ENCODE data around the gene PICK1. TPM values are rescaled to one million over a fixed set of nuclear protein-coding genes. Genes with fewer than 3 reads are reported as not detected.

Gene PICK1
- total and polyA plus RNA-seq, 2 of the 13 experiments (the other 11 are each of a cell fraction or from before 2014, with no cell fraction given) = 19.3 to 25.3 TPM

DNA sequence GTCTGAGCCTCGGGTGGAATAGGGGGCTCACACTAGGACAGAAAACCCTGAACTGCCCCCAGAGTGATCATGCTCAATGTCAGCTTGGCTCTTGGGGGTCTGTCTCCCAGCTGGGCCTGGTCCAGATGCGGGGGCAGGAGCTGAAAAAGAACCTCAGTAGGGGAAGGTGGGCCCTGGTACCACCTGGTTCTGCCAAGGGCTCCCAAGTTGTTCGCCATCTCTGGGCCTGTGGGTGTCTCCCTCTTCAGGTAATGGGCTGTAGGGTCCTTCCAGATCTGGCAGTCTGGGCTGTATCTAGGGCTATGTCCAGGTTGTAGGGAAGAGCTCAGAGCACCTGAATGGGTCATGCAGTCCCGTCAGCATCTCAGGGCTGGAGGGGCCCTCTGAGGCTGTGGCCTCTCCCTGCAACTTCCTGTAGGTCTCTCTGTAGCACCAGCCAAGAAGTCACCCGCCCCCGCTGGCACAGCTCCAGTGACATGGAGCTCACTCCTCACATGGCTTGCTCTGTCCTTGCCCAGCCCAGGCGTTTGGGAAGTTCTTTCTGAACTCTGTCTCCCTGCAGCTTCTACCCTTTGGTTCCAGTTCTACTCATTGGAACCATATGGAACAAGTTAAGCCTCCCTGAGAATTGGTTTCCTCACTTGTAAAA, 39.8 kb upstream of the PICK1 start:
- peak overlapping the region; percentile 30 for H2AFZ ChIP-seq (ENCODE audit: low read length)
- H3K9me3 ChIP-seq (ENCODE audit: low read length) = no peaks in the 10 kb centered on the region; the same call in 1 of the 2 replicates
- no peak for FAIRE-seq
- peak overlapping the region; percentile 66 for H3K4me2 ChIP-seq (ENCODE audit: low read depth, low read length)
- H4K20me1 ChIP-seq (ENCODE audit: insufficient read depth, low read length) = no peaks in the 10 kb centered on the region
- no peaks in the 10 kb centered on the region for H3K36me3 ChIP-seq (replicated peaks in 1 of 2; ENCODE audit: control insufficient read depth in 1 of 2, insufficient read depth in 2 of 2, low read length in 2 of 2)
- ChIA-PET CTCF (ENCODE audit: low intra/inter-chr PET ratio, low total read pairs) (no interaction called here), POLR2A (interaction anchor here (1.0 kb wide), 1 partner anchor 201 kb away, joined by 3 read pairs; no protein-coding TSS in a partner anchor)
- in situ Hi-C loops (cut with HindIII; ENCODE audit: extremely low pct_ligation_motif_present, low pct_unique_long_range_greater_than_20kb) (no loop called here), intact Hi-C loops (cut with micrococcal nuclease; ENCODE audit: unreplicated experiment) (no loop called here)
- BruUV-seq (replicated peaks) = no TSS peak
- H3K4me3 ChIP-seq (replicated peaks in 1 of 3; ENCODE audit: insufficient read depth in 1 of 3, low read depth in 2 of 3, low read length in 3 of 3) = peak overlapping the region in 1 of 3 experiments; percentile 31; a peak in 1 of 6 replicates
- DNase-seq (ENCODE audit: low spot score) = no peak
- H3K4me1 ChIP-seq (ENCODE audit: insufficient read depth, low read length) = peaks cover 70% of the 10 kb centered on the region
- no peaks in the 10 kb centered on the region for H3K27me3 ChIP-seq (ENCODE audit: control insufficient read depth in 1 of 2, insufficient read depth in 2 of 2, low read length in 2 of 2)
- 33% methylated on average over 5 of the region's 7 CpGs for WGBS (ENCODE audit: low lambda C conversion rate)
- no peak overlapping the region for H3K9ac ChIP-seq (ENCODE audit: insufficient read depth, low read depth, low read length)
- H3K27ac ChIP-seq (ENCODE audit: extremely low read length, insufficient read depth, low read length) = peak overlapping the region; percentile 25
- ATAC-seq = peak; percentile 65
- H3K79me2 ChIP-seq (ENCODE audit: insufficient read depth, low read length) = no peaks in the 10 kb centered on the region
- TF ChIP-seq ZNF235 (CRISPR knock-in tag; IDR thresholded peaks at IDR 0.05; ENCODE audit: borderline replicate concordance) = no peak
- TF ChIP-seq MBD4 (IDR thresholded peaks at IDR 0.05; ENCODE audit: borderline replicate concordance, low read length) = no peak
- no peak for TF ChIP-seq DDIT3 (CRISPR knock-in tag; IDR thresholded peaks at IDR 0.05)
- peak; percentile 23 for TF ChIP-seq XRCC5 (optimal IDR thresholded peaks at IDR 0.05; ENCODE audit: low read length)
- TF ChIP-seq ZNF782 (CRISPR knock-in tag; IDR thresholded peaks at IDR 0.05; ENCODE audit: borderline replicate concordance) = no peak
- TF ChIP-seq ZNF432 (CRISPR knock-in tag; IDR thresholded peaks at IDR 0.05; ENCODE audit: borderline replicate concordance) = no peak
- TF ChIP-seq, protein P1, sequence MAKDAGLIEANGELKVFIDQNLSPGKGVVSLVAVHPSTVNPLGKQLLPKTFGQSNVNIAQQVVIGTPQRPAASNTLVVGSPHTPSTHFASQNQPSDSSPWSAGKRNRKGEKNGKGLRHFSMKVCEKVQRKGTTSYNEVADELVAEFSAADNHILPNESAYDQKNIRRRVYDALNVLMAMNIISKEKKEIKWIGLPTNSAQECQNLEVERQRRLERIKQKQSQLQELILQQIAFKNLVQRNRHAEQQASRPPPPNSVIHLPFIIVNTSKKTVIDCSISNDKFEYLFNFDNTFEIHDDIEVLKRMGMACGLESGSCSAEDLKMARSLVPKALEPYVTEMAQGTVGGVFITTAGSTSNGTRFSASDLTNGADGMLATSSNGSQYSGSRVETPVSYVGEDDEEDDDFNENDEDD (CRISPR knock-in tag; IDR thresholded peaks at IDR 0.05; ENCODE audit: borderline replicate concordance) = no peak
- TF ChIP-seq, protein P2, sequence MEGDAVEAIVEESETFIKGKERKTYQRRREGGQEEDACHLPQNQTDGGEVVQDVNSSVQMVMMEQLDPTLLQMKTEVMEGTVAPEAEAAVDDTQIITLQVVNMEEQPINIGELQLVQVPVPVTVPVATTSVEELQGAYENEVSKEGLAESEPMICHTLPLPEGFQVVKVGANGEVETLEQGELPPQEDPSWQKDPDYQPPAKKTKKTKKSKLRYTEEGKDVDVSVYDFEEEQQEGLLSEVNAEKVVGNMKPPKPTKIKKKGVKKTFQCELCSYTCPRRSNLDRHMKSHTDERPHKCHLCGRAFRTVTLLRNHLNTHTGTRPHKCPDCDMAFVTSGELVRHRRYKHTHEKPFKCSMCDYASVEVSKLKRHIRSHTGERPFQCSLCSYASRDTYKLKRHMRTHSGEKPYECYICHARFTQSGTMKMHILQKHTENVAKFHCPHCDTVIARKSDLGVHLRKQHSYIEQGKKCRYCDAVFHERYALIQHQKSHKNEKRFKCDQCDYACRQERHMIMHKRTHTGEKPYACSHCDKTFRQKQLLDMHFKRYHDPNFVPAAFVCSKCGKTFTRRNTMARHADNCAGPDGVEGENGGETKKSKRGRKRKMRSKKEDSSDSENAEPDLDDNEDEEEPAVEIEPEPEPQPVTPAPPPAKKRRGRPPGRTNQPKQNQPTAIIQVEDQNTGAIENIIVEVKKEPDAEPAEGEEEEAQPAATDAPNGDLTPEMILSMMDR (CRISPR knock-in tag; IDR thresholded peaks at IDR 0.05) = peak; percentile 37; the same call in 1 of the 2 replicates
- TF ChIP-seq, protein P3, sequence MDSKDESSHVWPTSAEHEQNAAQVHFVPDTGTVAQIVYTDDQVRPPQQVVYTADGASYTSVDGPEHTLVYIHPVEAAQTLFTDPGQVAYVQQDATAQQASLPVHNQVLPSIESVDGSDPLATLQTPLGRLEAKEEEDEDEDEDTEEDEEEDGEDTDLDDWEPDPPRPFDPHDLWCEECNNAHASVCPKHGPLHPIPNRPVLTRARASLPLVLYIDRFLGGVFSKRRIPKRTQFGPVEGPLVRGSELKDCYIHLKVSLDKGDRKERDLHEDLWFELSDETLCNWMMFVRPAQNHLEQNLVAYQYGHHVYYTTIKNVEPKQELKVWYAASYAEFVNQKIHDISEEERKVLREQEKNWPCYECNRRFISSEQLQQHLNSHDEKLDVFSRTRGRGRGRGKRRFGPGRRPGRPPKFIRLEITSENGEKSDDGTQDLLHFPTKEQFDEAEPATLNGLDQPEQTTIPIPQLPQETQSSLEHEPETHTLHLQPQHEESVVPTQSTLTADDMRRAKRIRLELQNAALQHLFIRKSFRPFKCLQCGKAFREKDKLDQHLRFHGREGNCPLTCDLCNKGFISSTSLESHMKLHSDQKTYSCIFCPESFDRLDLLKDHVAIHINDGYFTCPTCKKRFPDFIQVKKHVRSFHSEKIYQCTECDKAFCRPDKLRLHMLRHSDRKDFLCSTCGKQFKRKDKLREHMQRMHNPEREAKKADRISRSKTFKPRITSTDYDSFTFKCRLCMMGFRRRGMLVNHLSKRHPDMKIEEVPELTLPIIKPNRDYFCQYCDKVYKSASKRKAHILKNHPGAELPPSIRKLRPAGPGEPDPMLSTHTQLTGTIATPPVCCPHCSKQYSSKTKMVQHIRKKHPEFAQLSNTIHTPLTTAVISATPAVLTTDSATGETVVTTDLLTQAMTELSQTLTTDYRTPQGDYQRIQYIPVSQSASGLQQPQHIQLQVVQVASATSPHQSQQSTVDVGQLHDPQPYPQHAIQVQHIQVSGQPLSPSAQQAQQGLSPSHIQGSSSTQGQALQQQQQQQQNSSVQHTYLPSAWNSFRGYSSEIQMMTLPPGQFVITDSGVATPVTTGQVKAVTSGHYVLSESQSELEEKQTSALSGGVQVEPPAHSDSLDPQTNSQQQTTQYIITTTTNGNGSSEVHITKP (CRISPR knock-in tag; IDR thresholded peaks at IDR 0.05; ENCODE audit: low read depth) = no peak
- TF ChIP-seq ZNF891 (CRISPR knock-in tag; IDR thresholded peaks at IDR 0.05) = 0 out of 2 replicates have a peak, but pooled peaks have one; percentile 45
- TF ChIP-seq, protein P4, sequence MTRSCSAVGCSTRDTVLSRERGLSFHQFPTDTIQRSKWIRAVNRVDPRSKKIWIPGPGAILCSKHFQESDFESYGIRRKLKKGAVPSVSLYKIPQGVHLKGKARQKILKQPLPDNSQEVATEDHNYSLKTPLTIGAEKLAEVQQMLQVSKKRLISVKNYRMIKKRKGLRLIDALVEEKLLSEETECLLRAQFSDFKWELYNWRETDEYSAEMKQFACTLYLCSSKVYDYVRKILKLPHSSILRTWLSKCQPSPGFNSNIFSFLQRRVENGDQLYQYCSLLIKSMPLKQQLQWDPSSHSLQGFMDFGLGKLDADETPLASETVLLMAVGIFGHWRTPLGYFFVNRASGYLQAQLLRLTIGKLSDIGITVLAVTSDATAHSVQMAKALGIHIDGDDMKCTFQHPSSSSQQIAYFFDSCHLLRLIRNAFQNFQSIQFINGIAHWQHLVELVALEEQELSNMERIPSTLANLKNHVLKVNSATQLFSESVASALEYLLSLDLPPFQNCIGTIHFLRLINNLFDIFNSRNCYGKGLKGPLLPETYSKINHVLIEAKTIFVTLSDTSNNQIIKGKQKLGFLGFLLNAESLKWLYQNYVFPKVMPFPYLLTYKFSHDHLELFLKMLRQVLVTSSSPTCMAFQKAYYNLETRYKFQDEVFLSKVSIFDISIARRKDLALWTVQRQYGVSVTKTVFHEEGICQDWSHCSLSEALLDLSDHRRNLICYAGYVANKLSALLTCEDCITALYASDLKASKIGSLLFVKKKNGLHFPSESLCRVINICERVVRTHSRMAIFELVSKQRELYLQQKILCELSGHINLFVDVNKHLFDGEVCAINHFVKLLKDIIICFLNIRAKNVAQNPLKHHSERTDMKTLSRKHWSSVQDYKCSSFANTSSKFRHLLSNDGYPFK (CRISPR knock-in tag; IDR thresholded peaks at IDR 0.05; ENCODE audit: borderline replicate concordance) = no peak

Measured in HepG2 (cell line).